Glomerular endothelial cell (primary cell): ENCODE measurements around the gene TMEM200B. TPM values are rescaled to one million over a fixed set of nuclear protein-coding genes. Genes with fewer than 3 reads are reported as not detected.
"Not testable (repeated sequence)": the region's sequence is repeated elsewhere in the genome, so short reads cannot be mapped to it uniquely, and the experiment has no call there.

Source experiments
- DNase-seq: peaks from one replicate; pipeline ENCODE4 v3.0.0-alpha.2; 2011; ENCODE audit warnings: low read depth, low spot score; ENCODE audit errors: extremely low read depth
- total RNA-seq: library from RNA; depleted of rRNA; stranded (reverse); fragments of >200 nt; gene quantifications from 2 replicates; pipeline ENCODE4 v1.2.3, GENCODE V29; 2015

Gene TMEM200B
- total RNA-seq, 1 donor from 2014 or later = 0.41 TPM

- DNase-seq = no peak
Measured at GRCh38 chr1:29136391-29136915, 12.8 kb upstream of the TMEM200B start.

GRCh38 chr1:29134695-29135028, 11.0 kb upstream of the TMEM200B start:
- no peak for DNase-seq

GRCh38 chr1:29133861-29134694, 10.4 kb upstream of the TMEM200B start:
- DNase-seq = no peak

- DNase-seq = not testable (repeated sequence)
Measured at GRCh38 chr1:29131056-29131455, 7.4 kb upstream of the TMEM200B start.

- no peak for DNase-seq
Measured at GRCh38 chr1:29129916-29130315, 6.2 kb upstream of the TMEM200B start.

GRCh38 chr1:29128739-29129138, 5.0 kb upstream of the TMEM200B start:
- DNase-seq = no peak

GRCh38 chr1:29126198-29126597, 2.5 kb upstream of the TMEM200B start:
- DNase-seq = no peak

- DNase-seq = no peak
Measured at GRCh38 chr1:29125788-29126187, 2.1 kb upstream of the TMEM200B start.

GRCh38 chr1:29125237-29125641, 1.5 kb upstream of the TMEM200B start:
- DNase-seq = no peak

- DNase-seq = no peak
Measured at GRCh38 chr1:29124366-29125236, 898 bp upstream of the TMEM200B start.

GRCh38 chr1:29123053-29123886, 433 bp downstream of the TMEM200B start:
- no peak for DNase-seq

GRCh38 chr1:29122682-29123052, 1.0 kb downstream of the TMEM200B start:
- DNase-seq = no peak

- no peak for DNase-seq
Measured at GRCh38 chr1:29121936-29122681, 1.6 kb downstream of the TMEM200B start.

GRCh38 chr1:29121516-29121935, 2.2 kb downstream of the TMEM200B start:
- no peak for DNase-seq

- no peak for DNase-seq
Measured at GRCh38 chr1:29120947-29121485, 2.7 kb downstream of the TMEM200B start.

- no peak for DNase-seq
Measured at GRCh38 chr1:29120367-29120766, 3.3 kb downstream of the TMEM200B start.

- no peak for DNase-seq
Measured at GRCh38 chr1:29119121-29119929, 4.4 kb downstream of the TMEM200B start.

- DNase-seq = no peak
Measured at GRCh38 chr1:29117381-29117780, 6.3 kb downstream of the TMEM200B start.

GRCh38 chr1:29114654-29115053, 9.0 kb downstream of the TMEM200B start:
- no peak for DNase-seq
